ENCODE data around the gene ACOX3. TPM values are rescaled to one million over a fixed set of nuclear protein-coding genes. Genes with fewer than 3 reads are reported as not detected.

ACOX3 gene
- total RNA-seq, 1 donor from 2014 or later: 21.3 TPM

DNA sequence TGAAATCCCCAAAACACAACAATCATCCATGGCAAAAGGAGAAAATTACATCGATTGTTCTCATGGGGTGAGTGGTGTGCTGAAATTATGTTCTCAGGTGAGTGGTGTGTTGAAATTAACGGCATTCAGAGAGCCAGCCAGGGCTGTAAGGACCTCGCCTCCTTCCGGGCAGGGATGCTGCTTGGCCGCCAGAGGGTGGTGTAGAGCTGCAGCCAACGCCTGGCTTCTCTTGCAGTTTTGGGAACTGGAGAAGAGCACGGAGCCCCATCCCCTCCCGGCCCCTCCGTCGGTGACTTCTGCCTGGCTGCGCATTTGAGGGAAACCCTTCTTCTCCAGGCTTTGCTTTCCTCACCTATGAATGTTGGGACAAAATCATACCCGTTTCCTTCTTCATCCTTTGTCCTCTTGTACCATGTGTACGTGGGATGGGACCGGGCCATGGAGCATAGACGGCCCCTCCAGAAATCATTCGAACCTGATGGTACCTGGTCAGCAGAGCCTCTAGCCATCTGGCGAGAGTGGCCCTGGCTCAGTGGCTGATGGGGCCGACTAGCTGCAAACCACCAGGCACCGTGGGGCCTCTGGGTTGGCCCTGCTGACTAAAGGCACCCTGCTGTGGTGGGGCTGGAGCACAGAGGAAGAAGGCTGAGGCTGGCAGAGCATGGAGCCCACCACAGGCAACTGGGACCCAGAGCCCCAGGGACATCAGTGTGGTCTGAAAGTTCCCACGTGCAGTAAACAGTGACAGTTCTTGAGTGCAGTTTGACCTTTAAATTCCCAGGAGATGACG lies 28.4 kb upstream of the ACOX3 start:
- DNase-seq (ENCODE audit: low spot score) (peak; percentile 55), ATAC-seq (peak; percentile 90)

DNA sequence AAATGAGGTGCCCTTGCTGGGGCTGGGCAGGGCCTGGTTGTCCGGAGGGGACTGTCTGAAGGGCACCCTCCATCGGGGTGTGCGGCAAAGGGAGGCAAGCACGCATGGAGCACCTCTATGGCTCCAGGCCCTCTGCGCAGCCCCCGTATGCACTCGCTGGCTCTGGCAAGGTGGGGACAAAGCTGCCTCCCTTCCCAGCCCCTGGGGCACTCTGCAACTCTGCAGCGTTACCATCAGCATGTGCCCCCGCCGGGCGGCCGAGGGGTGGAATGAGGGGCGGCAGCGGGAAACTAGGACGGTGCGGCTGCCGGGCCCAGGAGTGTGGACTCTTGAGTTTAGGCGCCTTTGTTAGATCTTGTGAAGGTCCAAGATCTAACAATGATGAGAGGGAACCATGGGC lies 26.5 kb upstream of the ACOX3 start:
- ATAC-seq (no peak), DNase-seq (ENCODE audit: low spot score) (no peak)

DNA sequence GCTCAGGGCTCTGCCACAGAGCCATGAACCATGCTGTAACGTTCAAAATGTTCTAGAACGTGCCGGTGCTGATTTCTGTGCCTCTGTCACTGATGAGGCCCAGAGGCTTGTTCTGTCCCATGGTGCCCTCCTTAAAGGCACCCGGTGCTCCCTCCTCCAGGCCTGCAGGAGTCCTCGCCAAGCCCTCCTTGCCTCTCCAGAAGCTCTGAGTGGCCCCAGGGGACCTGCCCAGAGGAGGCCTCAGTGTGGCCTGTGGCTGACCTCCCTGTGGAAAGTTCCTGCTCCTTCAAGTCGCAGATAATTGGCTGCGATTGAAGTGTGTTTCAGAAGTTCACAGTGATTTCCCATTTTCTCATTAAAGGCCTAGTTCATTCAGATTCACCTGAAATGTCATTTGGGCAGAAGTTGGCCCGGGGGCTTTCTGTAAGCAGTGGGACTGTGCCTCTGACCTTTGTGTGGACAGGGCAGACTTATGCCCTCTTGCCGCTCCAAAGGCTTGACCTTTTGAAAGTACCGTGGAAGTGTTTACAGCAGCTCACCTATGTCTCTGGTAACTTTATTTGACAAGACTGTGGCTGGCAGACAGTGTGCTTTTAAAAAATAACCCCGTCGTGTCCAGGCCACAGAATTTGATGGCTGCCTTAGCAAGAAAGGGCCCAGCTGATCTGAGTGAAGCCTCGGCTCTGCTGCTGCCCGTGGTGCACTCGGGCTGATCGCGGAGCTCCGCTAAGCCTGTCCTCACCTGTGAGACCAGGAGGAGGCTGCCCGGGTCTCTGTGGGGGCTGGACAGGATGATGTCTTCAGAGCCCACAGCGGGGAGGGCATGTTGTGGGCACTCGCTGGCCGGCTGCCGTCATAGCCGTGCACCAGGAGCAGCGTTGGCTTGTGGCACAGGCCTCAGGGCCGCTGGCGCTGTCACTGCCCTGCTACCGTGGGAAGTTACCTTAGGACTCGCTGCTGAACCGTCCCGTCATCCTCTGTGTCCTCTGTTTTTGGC lies 25.4 kb upstream of the ACOX3 start:
- ATAC-seq (no peak), DNase-seq (ENCODE audit: low spot score) (no peak)

DNA sequence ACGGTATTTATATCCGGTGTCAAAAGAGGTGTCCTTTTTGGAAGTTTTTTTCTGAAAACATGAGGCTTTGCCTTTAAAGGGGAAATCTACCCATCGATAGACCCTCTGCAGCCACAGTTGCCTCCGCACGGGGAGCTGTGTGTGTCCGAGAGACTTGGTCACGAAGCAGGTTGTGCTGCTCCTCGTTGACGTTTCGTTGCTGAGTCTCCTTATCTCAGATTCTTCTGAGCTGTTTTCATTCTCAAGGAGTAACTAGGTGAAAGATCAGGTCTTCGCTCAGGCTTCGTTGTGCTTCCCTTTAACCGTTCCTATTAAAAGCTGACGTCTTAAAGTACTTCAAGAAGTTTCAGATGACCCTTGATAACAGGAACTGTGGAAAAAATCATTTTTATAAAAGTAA lies 23.9 kb upstream of the ACOX3 start:
- DNase-seq (ENCODE audit: low spot score) (no peak), ATAC-seq (no peak)

DNA sequence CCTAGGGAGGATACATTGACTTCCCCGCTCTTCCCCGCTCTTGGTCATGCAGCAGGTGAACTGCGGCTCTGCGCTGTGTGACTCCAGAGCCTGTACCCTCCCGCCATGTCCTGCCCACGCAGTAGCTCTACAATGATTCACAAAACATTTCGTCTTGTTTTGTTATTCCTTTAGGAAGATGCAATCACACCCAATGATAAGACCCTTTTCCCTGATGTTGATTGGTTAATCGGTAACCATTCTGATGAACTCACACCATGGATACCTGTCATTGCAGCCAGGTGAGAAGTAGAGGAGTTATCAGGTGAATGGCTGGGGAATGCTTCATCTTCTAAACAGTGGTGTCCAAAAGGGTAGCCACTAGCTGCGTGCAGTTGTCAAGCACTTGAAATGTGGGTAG lies 23.3 kb upstream of the ACOX3 start:
- ATAC-seq: no peak
- no peak for DNase-seq (ENCODE audit: low spot score)

DNA sequence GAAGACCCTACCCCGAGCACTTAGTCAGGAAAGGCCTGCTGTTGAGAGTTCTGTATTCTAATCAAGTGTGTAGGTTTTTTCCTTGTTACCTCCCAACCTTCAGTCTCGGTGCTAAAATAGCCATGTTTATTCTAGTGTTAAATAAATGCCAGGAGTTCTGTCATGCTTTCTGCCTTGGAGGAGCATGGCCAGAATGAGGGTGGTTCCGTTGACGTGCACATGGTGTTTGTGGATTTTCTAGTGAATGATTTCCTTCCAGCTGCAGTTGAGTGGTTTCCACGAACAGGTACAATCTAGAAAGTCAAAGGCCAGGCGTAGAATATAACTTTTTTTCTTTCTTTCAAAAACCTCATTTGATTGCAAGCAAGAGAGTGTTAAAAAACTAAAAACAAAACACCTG lies 21.1 kb upstream of the ACOX3 start:
- no peak for ATAC-seq

DNA sequence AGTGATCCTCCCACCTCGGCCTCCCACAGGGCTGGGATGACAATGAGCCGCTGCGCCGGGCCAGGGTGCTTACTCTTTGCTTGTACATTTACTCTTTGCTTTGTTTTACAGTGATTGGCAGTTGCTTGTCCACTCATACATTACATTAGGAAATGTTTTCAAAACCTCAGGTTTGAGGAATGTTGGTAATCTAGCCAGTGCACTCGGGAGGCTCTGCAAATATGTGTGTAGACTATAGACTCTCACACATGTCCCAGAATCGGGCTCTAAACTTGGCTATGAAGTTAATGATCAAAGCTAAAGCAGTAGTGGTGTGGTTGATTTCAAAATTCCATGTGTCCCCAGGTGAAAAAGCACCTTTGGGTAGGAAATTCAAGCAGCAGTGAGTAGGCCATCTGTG lies 20.6 kb upstream of the ACOX3 start:
- ATAC-seq (no peak), DNase-seq (ENCODE audit: low spot score) (no peak)

More for the DNA sequence above, 21.1 kb upstream of the ACOX3 start:
- no peak for DNase-seq (ENCODE audit: low spot score)

DNA sequence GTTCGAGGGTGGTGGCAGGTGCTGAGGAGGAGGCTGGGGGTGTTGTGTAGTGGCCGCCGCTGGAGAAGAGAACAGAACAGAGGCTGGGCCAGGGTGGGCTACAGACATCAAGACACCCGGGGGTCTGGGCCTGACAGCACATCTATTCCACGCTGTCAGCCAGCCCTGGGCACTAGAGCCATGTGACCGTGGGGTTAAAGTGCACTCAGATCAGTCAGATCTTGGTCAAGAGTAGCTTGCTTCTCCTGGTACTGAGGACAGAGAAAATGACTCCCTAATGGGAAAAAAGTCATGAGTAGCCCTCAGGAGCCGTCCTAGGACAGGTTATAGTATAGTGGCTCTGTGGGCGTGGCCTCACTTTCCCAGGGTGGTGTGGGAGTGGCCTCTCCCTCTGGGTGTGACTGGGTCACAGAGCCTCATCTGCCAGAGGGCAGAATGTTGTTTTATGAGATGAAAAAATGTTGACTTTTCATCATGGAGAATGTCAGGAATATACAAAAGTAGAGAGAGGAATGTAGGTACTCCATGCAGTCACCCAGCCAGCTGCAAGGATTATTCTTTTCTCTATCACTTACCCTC lies 19.4 kb upstream of the ACOX3 start:
- ATAC-seq (peak; percentile 88), DNase-seq (ENCODE audit: low spot score) (no peak)

DNA sequence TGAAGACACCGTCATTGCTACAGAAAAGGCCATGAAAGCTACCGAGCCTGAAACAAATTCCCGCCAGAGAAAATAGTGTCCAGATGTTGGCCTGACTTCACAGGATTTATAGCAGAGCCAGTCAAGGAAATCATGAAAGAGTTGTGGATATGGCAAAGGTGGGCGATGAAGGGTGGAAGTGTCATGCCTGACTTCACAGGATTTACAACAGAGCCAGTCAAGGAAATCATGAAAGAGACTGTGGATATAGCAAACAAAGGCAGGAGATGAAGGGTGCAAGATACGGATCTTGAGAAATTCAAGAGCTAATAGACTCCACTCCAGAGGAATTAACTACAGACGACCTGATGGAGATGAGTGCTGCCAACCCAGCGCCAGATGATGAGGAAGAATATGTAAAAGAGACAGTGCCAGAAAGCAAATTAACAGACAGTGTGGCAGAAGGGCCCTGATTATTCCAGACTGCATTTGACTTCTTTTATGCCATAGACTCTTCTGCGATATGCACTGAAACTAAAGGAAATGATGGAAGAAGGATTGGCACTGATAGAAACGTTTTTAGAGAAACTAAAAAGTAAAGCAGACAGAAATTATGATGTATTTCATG lies 17.2 kb upstream of the ACOX3 start:
- no peak for ATAC-seq
- no peak for DNase-seq (ENCODE audit: low spot score)

DNA sequence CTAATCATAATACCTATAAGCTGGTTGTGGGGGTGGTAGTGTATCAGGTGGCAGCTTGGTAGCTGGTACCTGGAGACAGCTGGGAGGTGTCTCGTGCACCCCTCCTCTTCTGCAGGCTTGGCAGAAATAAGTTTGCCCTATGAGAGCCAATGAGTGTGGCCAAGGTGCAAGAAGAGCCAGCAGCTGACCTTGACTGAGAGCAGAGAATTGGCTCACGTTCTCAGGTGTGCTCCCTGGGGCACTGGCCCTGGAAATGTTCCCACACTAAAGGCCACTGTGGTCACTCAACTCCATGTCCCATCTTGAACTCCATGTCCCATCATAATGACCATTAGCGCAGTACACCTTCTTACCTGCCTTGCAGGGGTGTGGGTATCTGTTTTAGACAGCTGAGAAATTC lies 13.4 kb upstream of the ACOX3 start:
- no peak for DNase-seq (ENCODE audit: low spot score)

DNA sequence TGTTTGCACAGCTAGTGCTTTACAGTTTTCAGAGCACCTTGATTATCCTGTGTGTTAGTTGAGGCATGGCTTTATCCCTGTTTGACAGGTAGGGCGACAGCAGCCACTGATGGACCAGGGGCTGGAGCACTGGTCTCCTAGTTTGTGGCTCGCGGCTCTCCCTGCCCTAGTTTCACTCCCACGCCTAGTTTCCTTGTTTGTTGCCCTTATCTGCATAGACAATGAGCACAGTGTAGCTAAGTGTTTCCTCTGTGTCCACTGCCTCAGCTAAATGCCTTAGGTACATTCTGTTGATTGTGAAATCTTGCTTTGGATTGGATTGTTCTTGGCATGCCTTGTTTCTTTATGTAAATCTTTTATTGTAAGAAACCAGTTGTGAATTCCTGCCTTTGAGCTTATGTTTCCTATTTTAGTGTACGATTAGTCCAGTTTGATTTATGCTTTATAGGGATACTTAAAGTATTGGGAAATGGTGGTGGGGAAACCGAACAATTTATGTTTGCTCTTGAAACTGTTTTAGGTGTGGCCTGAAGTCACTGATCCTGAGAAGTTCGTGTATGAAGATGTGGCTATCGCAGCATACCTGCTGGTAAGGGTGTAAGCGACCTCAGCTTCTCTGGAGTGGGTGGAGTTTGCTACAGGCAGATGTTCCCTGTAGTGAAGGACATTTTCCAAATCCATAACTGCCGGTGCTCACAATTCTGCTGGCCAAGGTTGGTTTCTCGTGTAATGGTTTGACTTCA lies 11.1 kb upstream of the ACOX3 start:
- ATAC-seq (peak; percentile 52), DNase-seq (ENCODE audit: low spot score) (no peak)

More for the DNA sequence above, 13.4 kb upstream of the ACOX3 start:
- peak; percentile 70 for ATAC-seq

DNA sequence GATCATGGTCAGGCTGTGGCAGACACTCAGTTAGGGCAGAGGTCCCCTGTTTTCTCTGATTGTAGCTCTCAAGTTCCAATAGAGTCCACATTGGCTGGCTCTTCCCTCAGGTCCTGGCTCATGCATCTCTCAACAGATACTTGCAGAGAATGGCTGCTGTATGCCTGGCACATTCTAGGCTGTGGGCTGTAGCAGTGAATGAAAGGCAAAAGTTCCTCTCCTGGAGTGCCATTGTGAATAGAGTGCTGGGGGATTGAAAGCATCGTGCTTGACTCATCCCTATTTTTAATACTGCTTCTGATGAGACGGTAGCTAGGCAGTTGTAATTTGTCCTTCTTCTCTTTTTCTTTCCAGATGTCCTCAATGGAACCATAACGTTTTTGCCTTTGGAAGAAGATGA lies 5.6 kb upstream of the ACOX3 start:
- DNase-seq (ENCODE audit: low spot score) (no peak), ATAC-seq (no peak)

DNA sequence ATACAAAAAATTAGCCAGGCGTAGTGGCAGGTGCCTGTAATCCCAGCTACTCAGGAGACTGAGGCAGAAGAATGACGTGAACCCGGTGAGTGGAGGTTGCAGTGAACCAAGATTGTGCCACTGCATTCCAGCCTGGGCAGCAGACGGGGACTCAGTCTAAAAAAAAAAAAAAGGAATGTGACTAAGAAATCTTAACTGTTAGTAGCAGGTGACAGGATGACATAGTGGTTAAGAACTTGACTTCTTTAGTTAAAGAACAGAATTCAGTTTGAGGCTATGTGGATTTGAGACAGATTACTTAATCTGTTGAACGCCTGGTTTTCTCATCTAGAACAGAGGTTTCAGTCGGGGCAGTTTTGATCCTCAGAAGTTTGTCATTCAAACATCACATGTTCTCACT lies 3.3 kb upstream of the ACOX3 start:
- ATAC-seq (no peak), DNase-seq (ENCODE audit: low spot score) (no peak)

DNA sequence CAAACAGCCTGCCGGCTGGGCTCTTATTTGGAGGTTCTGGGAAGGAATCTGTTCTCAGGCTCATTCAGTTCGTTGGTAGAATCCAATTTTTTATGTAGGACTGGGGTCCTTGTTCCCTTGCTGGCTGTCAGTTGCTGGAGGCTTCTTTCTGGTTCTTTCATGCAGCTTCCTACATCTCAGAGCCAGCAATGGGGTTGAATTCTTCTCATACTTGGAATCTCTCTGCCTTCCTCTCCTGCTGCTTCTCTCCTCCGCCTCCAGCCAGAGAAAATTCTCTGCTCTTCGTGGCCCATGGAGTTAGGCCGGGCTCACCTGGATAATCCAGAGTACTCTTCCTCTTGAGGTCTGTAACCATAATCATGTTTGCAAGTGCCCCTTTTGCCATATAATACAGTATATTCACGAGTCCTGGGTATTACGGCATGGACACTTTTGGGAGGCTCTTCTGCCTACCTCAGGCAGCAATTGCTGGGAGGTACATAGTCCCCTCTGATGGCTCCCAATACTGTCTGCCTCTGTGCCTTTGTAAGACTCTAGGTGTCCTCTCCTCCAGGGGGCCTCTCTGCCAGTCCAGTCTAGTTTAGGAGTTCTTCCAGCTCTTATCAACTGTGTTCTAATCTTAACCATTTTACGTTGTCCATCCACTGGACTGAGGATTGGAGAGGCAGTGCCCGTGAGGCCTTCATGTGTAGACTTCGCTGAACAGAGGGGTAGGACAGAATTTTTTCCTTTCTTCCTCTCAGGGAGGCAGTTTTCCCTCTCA lies 2.3 kb upstream of the ACOX3 start:
- no peak for ATAC-seq

DNA sequence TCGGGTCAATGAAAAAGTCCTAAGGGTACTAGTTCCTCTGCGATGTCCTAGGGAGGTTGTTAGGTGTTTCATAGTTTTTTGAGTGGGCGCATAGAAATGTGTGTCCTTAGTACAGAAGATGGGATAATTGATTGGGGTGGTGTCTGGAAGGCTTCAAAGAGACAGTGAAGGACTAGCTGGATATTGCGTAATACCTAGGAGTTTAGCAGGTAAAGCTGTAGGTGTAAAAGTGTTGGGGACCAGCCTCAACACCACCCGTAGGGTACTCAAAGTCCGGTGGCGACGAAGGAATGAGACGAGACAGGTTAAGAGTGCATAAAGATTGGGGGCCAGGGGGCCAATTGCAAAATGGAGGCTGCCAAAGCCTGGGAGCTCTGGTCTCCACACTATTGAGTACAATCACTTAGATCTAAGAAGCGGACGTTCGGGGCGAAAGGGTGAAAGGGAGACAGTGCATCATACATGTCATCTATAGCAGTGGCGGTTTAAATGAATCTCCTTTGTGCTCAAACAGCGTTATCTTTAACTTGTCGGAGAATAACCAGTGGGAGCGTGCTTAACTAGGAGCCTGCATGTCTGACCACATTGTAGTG lies 1.1 kb upstream of the ACOX3 start:
- DNase-seq (ENCODE audit: low spot score) (no peak), ATAC-seq (no peak)

More for the DNA sequence above, 2.3 kb upstream of the ACOX3 start:
- DNase-seq (ENCODE audit: low spot score): no peak

DNA sequence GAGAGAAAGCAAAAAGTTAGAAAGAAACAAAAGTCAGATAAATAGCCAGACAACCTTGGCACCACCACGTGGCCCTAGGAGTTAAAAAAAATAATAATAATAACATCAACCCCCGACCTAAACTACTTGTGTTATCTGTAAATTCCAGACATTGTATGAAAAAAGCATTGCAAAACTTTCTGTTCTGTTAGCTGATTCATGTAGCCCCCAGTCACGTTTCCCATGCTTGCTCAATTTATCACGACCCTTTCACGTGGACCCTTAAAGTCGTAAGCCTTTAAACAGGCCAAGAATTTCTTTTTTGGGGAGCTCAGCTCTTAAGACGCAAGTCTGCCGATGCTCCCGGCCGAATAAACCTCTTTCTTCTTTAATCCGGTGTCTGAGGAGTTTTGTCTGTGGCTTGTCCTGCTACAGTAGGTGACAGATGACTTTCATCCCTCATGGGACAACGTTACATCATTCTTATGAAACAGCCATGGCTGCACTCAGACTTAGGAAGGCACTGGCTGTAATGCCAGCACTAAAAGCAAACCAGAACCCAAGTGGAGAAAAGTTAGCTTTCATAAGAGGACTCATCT lies 520 bp downstream of the ACOX3 start:
- ATAC-seq (peak; percentile 55), DNase-seq (ENCODE audit: low spot score) (no peak)

DNA sequence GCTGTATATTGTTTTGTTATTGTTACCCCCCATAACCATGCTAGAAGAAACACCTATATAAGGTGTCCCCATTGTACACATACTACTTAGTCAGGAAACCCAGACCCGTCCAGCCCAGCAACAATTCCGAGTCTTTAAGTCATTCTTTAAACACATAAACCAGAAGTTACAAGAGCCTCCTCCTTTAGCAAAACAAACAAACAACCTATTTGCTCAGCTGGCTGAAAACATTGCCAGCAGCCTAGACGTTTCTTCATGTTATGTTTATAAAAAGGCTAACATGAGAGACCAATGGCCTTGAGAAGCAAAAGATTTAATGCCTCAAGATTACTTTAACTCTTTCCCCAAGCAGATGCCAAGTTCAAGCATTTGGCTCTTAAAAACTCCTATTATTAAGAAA lies 1.4 kb downstream of the ACOX3 start:
- DNase-seq (ENCODE audit: low spot score): no peak
- no peak for ATAC-seq

DNA sequence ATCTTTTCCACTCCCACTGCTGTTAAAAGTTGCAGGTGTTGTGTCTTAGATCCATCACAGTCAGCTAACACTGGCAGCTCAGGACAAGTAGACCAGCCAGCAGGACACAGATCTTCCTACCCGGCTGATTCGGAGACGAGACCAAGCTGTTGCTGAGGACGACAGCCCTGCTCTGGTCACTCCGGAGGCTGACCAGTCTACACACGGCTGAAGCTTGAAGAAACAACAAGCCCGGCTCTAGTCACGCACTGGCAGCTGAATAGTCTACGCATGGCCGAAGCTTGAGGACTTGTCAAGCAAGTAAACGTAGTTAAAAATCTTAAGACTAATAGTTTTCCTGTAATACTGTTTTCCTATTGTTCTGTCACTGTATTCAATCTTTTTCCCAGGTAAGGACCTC lies 1.8 kb downstream of the ACOX3 start:
- DNase-seq (ENCODE audit: low spot score): no peak
- no peak for ATAC-seq

DNA sequence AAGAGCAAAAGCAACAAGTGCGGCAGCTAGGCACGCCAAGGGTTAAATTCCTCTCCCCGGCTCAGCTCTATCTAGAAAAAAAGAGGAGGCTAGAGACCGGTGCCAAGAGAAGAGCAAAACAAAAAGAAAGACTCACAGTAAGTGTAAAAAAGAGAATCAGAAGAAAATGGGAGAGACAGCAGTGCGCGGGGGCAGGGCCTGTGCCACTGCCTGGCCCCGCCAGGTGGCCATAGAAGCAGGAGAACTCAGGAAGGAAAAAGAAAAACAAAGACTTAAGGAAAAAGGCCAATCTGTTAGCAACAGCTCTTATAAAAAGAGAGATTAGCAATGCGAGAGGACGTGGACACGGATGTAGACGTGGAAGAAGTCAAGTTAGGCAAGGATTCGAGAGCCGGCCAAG lies 3.2 kb downstream of the ACOX3 start:
- ATAC-seq: no peak
- DNase-seq (ENCODE audit: low spot score): no peak
